Measurements from ENCODE around the gene CAVIN2.

Gene CAVIN2

GRCh38 chr2:191846515-191847476 is at the start of gene CAVIN2:
CAVIN2 (minus strand) TSS chr2:191847088; CDS start chr2:191846925, 163 bp downstream.
- Histone ChIP-seq H3K4me1 (no peaks in the 10 kb centered on the region), H3K27me3 (no peaks in the 10 kb centered on the region), H3K4me2 (no peak within 1 kb of the TSS), H3K27ac (no peak within 1 kb of the TSS), H3K9me3 (replicated peaks in 1 of 11) (peaks cover 0 to 6% (median 0%) of the 10 kb centered on the region in 11 experiments; a peak in 3 of 22 replicates), H3K4me3 (no peak within 1 kb of the TSS), H3K36me3 (no peaks in the 10 kb centered on the region), H3K9ac (no peak within 1 kb of the TSS), H4K20me1 (no peaks in the 10 kb centered on the region)
- TF ChIP-seq Cebpa-rat (IDR thresholded peaks at IDR 0.05) = no peak

- H3K27ac ChIP-seq = no peak overlapping the region
- no peak for TF ChIP-seq Cebpa-rat (IDR thresholded peaks at IDR 0.05)
- H3K4me1 ChIP-seq = no peaks in the 10 kb centered on the region
These were observed 48.9 kb upstream of the CAVIN2 start for GRCh38 chr2:191895743-191896142.

GRCh38 chr2:191895195-191895594 is 48.3 kb upstream of the CAVIN2 start:
- Histone ChIP-seq H3K4me1 (0 out of 20 replicates have a peak, but pooled peaks cover 0 to 2% (median 0%) of the 10 kb centered on the region in 10 experiments), H3K4me2 (no peak overlapping the region)
- TF ChIP-seq Cebpa-rat (IDR thresholded peaks at IDR 0.05) = no peak

More at GRCh38 chr2:191895743-191896142, 48.9 kb upstream of the CAVIN2 start:
- no peaks in the 10 kb centered on the region for H3K36me3 ChIP-seq
- H4K20me1 ChIP-seq = no peaks in the 10 kb centered on the region
- no peak overlapping the region for H3K4me3 ChIP-seq
- no peaks in the 10 kb centered on the region for H3K27me3 ChIP-seq
- peaks cover 0 to 6% (median 0%) of the 10 kb centered on the region in 11 experiments; a peak in 4 of 22 replicates for H3K9me3 ChIP-seq (replicated peaks in 1 of 11)
- no peak overlapping the region for H3K9ac ChIP-seq
- H3K4me2 ChIP-seq = no peak overlapping the region

GRCh38 chr2:191894681-191895147 is 47.8 kb upstream of the CAVIN2 start:
- H3K4me1 ChIP-seq = 0 out of 20 replicates have a peak, but pooled peaks cover 0 to 5% (median 0%) of the 10 kb centered on the region in 10 experiments
- no peak overlapping the region for H3K4me3 ChIP-seq
- TF ChIP-seq Cebpa-rat (IDR thresholded peaks at IDR 0.05) = no peak
- H3K4me2 ChIP-seq = no peak overlapping the region
- H3K27ac ChIP-seq = no peak overlapping the region
- no peaks in the 10 kb centered on the region for H3K9me3 ChIP-seq (replicated peaks in 1 of 11)
- H3K9ac ChIP-seq = no peak overlapping the region
- no peaks in the 10 kb centered on the region for H3K27me3 ChIP-seq
- no peaks in the 10 kb centered on the region for H3K36me3 ChIP-seq
- no peaks in the 10 kb centered on the region for H4K20me1 ChIP-seq

More at GRCh38 chr2:191895195-191895594, 48.3 kb upstream of the CAVIN2 start:
- H3K27me3 ChIP-seq = no peaks in the 10 kb centered on the region
- no peak overlapping the region for H3K27ac ChIP-seq
- H3K36me3 ChIP-seq = no peaks in the 10 kb centered on the region
- no peaks in the 10 kb centered on the region for H4K20me1 ChIP-seq
- H3K9me3 ChIP-seq (replicated peaks in 1 of 11) = peaks cover 0 to under 1% (median 0%) of the 10 kb centered on the region in 11 experiments; a peak in 1 of 22 replicates
- no peak overlapping the region for H3K4me3 ChIP-seq
- H3K9ac ChIP-seq = no peak overlapping the region

- Histone ChIP-seq H3K9me3 (replicated peaks in 1 of 11) (no peaks in the 10 kb centered on the region), H3K4me1 (0 out of 20 replicates have a peak, but pooled peaks cover 0 to 5% (median 0%) of the 10 kb centered on the region in 10 experiments), H3K27me3 (no peaks in the 10 kb centered on the region), H3K9ac (no peak overlapping the region), H4K20me1 (no peaks in the 10 kb centered on the region), H3K4me3 (no peak overlapping the region), H3K36me3 (no peaks in the 10 kb centered on the region), H3K4me2 (no peak overlapping the region), H3K27ac (no peak overlapping the region)
- peak in 3 of 11 experiments; percentile 13 to 58 (median 52); a peak in 3 of 22 replicates for TF ChIP-seq Cebpa-rat (IDR thresholded peaks at IDR 0.05)
These were observed 45.5 kb upstream of the CAVIN2 start for GRCh38 chr2:191892391-191892790.

GRCh38 chr2:191891656-191892055 is 44.8 kb upstream of the CAVIN2 start:
- Histone ChIP-seq H3K27ac (no peak overlapping the region), H3K4me1 (0 out of 20 replicates have a peak, but pooled peaks cover 0 to 5% (median 0%) of the 10 kb centered on the region in 10 experiments), H3K27me3 (no peaks in the 10 kb centered on the region), H3K36me3 (no peaks in the 10 kb centered on the region), H3K9ac (no peak overlapping the region), H3K9me3 (replicated peaks in 1 of 11) (no peaks in the 10 kb centered on the region), H3K4me2 (no peak overlapping the region), H3K4me3 (no peak overlapping the region), H4K20me1 (no peaks in the 10 kb centered on the region)
- TF ChIP-seq Cebpa-rat (IDR thresholded peaks at IDR 0.05) = no peak

- Histone ChIP-seq H3K9me3 (replicated peaks in 1 of 11) (no peaks in the 10 kb centered on the region), H3K27me3 (no peaks in the 10 kb centered on the region), H3K4me2 (no peak overlapping the region), H3K27ac (no peak overlapping the region), H3K4me3 (no peak overlapping the region), H4K20me1 (no peaks in the 10 kb centered on the region), H3K36me3 (no peaks in the 10 kb centered on the region), H3K4me1 (0 out of 20 replicates have a peak, but pooled peaks cover 0 to 5% (median 0%) of the 10 kb centered on the region in 10 experiments), H3K9ac (no peak overlapping the region)
- no peak for TF ChIP-seq Cebpa-rat (IDR thresholded peaks at IDR 0.05)
These were observed 43.0 kb upstream of the CAVIN2 start for GRCh38 chr2:191889931-191890330.

GRCh38 chr2:191888400-191889166 is 41.7 kb upstream of the CAVIN2 start:
- Histone ChIP-seq H3K9me3 (replicated peaks in 1 of 11) (no peaks in the 10 kb centered on the region), H3K4me3 (no peak overlapping the region), H3K27me3 (no peaks in the 10 kb centered on the region), H3K27ac (no peak overlapping the region), H3K9ac (no peak overlapping the region), H3K36me3 (no peaks in the 10 kb centered on the region), H3K4me2 (no peak overlapping the region), H3K4me1 (0 out of 20 replicates have a peak, but pooled peaks cover 0 to 5% (median 0%) of the 10 kb centered on the region in 10 experiments), H4K20me1 (no peaks in the 10 kb centered on the region)
- no peak for TF ChIP-seq Cebpa-rat (IDR thresholded peaks at IDR 0.05)

- no peaks in the 10 kb centered on the region for H3K27me3 ChIP-seq
- H3K4me2 ChIP-seq = no peak overlapping the region
- H3K36me3 ChIP-seq = no peaks in the 10 kb centered on the region
- H3K9me3 ChIP-seq (replicated peaks in 1 of 11) = peaks cover 0 to 12% (median 7%) of the 10 kb centered on the region in 11 experiments; a peak in 12 of 22 replicates
- TF ChIP-seq Cebpa-rat (IDR thresholded peaks at IDR 0.05) = no peak
- H3K9ac ChIP-seq = no peak overlapping the region
- no peak overlapping the region for H3K4me3 ChIP-seq
- H4K20me1 ChIP-seq = no peaks in the 10 kb centered on the region
- no peak overlapping the region for H3K27ac ChIP-seq
- 0 out of 20 replicates have a peak, but pooled peaks cover 0 to 5% (median 0%) of the 10 kb centered on the region in 10 experiments for H3K4me1 ChIP-seq
These were observed 38.8 kb upstream of the CAVIN2 start for GRCh38 chr2:191885650-191886049.

Measured in BLaER1 treated with 17β-estradiol and CSF1 and Interleukin-3, amounts not matched to agents 10 nM and 100 nM (cell line).